Erythroblast (primary cell): ENCODE measurements around the gene SHMT2.

ENCODE experiments used
- GATA1 ChIP-seq: IDR thresholded peaks from 2 replicates; pipeline ENCODE4 v1.6.1; 2011; ENCODE audit warnings: low read depth, mild to moderate bottlenecking, control low read depth, low read length, moderate library complexity
- POLR2A ChIP-seq: IDR thresholded peaks from 2 replicates; pipeline ENCODE4 v1.6.1; 2011; ENCODE audit warnings: mild to moderate bottlenecking, low read length

GRCh38 chr12:57225680-57226210, 3.8 kb upstream of the SHMT2 start:
- TF ChIP-seq POLR2A (no peak), GATA1 (no peak)
